ENCODE data around the gene ALG1L2. TPM values are rescaled to one million over a fixed set of nuclear protein-coding genes. Genes with fewer than 3 reads are reported as not detected.

ALG1L2 gene, protein sequence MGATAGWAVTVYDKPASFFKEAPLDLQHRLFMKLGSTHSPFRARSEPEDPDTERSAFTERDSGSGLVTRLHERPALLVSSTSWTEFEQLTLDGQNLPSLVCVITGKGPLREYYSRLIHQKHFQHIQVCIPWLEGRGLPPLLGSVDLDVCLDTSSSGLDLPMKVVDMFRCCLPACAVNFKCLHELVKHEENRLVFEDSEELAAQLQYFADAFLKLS
- not detected in 5 replicates for total RNA-seq (2022; extraction: Qiagen RNA extraction; ENCODE audit: low read depth)

DNA sequence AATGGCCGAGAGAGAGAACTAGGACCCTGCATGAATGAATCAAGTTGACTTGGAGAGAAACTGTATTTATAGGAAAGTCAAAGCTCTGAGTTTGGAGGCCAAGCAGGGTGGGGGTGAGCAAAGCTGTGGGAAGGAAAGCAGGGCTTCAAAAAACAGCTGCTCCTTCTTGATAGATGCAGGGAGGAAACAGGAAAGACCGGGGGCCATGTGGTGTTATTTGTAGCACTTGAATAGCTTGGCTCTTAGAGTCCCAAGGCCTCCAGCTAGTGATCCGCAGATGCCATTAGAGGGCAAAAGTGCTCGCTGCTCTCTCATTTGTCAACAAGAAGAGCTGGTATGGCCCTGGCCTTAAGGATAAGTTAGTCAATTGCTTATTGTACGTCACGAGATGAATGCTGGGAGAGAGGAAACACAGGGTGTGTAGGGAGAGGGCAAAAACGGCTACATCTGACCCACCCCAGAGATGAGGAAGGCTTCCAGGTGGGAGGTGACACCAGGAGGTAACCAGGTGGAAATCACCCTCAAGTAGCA, at the start of gene ALG1L2:
Gene ALG1L2 (plus strand): TSS at position 481 of the 531 bp plus-strand sequence. CDS start 186 bp downstream, outside the sequence.

Other genes with a start within 250 kb of the ALG1L2 start
- gene TMCC1, start 188.1 kb upstream of the ALG1L2 start, total RNA-seq (2022; extraction: Qiagen RNA extraction; ENCODE audit: low read depth) = 7.6 to 18.4 TPM (median 13.6 TPM) in 5 replicates
- not detected in 5 replicates for gene TRH, start 107.1 kb upstream of the ALG1L2 start, total RNA-seq (2022; extraction: Qiagen RNA extraction; ENCODE audit: low read depth)